HEK293T (cell line): ENCODE results near the gene CMPK2.

Experiments used
- ARNT ChIP-seq: fragments of 450-650 bp; IDR thresholded peaks from 2 replicates; pipeline ENCODE4 v1.6.1; 2017; ENCODE audit warnings: mild to moderate bottlenecking
- FOXK2 ChIP-seq: fragments of 450-650 bp; IDR thresholded peaks from 2 replicates; pipeline ENCODE4 v1.6.1; 2016; ENCODE audit warnings: mild to moderate bottlenecking
- NFRKB ChIP-seq: fragments of 450-650 bp; IDR thresholded peaks from 2 replicates; pipeline ENCODE4 v1.6.1; 2016; ENCODE audit warnings: mild to moderate bottlenecking, moderate library complexity
- SP1 ChIP-seq: fragments of 450-650 bp; IDR thresholded peaks from 2 replicates; pipeline ENCODE4 v1.6.1; 2017

DNA sequence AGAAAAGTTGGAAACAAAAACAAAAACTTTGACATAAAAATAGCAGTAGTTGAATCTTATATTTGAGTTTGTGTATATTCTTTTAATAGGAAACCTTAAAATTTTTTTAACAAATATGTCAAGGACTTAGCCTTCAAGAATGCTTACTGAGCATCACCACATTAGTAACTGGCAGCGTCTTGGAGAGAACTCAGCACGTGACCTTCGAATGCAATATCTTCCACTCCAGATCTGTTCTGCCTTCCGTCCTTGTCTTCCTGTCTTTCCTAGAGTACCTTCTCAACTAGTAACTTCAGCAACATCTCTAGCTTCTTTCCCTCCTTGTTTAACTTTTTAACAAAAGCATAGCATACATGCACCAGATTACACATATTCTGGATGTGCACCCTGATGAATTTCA lies 12.8 kb upstream of the CMPK2 start:
- TF ChIP-seq ARNT (no peak), SP1 (no peak), NFRKB (no peak), FOXK2 (no peak)
